GM21360 (cell line): ENCODE measurements around the gene TJAP1.
"Not testable (repeated sequence)": the region's sequence is repeated elsewhere in the genome, so short reads cannot be mapped to it uniquely, and the experiment has no call there.

ENCODE experiments used
- ATAC-seq: cut with Tn5 transposase; IDR thresholded peaks from one replicate; pipeline ENCODE4 v1.9.1; 2021; ENCODE audit warnings: mild to moderate bottlenecking, moderate library complexity; ENCODE audit not compliant: unreplicated experiment

Gene TJAP1

DNA sequence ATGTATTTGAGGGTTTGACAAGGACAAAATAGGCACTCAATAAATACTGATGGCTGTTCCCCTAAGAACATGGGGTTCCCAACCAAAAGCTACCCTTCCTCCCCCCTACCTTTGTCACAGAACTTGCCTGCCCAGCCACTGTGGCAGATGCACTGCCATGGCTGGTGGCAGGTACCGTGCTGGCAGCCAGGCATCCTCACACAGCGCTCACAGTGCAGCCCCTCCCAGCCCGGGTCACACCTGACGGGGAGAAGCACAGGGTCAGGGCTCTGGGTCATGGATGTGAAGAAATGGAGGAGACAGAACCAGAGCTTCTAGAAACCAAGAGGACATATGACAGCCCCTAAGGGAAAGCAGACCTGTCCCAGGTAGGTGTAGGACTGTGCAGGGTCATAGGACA, 24.5 kb upstream of the TJAP1 start:
- no peak for ATAC-seq

DNA sequence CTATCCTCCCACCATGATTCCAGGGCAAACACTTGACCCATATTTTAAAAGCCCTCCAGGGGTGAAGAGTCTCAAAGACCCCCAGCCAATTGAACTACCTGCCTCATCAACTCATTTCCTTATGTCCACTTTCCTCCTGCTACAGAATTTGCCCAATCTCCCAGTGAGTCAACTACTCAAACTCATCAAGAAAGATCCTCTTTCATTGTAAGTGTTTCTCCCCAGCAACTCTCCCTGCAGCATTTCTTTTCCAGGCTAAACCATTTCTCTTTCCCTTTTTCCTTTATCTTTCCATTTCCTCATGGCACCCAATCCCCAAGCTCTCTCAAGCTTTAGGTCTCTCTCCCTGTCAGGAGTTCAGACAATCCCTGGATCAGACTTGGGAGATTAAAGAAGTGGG, 23.5 kb upstream of the TJAP1 start:
- no peak for ATAC-seq

GRCh38 chr6:43454290-43454695, 23.1 kb upstream of the TJAP1 start:
- ATAC-seq = no peak

- ATAC-seq = no peak
Observed at GRCh38 chr6:43454696-43455530, 22.5 kb upstream of the TJAP1 start.

DNA sequence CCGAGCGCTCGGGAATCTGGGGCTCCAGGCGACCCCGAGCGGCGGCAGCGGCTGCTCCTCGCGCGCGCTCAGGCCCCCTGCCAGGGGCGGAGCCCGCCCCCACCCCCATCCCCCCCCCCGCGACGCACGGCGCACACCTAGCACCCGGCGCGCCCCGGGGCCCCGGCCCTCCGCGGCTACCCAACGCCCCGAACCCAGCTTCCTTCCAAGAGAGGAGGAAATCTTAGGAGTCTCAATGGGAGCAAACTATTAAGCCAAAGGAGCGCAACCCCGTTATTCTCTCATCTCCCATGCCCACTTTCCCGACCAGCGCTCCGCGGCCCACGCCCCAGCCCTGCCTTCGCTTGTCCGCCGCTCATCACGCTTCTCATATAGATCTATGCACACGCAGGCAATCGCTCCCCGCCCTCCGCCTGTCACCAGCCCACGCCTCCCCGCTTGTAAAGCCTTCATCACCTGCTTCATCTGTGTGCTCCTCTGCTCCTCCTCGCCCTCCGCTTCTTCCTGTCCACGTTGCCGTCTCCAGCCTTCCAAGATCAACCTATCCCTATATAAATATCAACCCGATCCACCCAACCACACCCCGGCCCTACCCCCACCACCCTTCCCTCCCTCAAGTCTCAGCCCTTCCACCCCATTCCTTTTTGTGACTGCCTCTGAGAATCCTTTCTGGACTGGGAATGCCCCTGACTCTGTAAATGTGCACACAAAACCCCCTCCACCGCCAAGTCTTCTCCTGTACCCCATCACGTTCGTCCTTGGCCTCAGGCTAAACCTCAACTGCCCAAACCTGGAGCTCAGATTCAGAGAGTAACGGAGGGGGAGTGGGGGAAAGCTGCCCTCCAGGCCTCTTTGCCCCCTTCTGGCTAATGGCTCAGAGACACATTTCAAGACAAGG, 21.6 kb upstream of the TJAP1 start, which contains the start of gene DLK2:
Gene DLK2, minus strand, starts transcription at position 18 of the 898 bp plus-strand sequence. CDS start 723 bp downstream, outside the sequence.
- no peak for ATAC-seq

DNA sequence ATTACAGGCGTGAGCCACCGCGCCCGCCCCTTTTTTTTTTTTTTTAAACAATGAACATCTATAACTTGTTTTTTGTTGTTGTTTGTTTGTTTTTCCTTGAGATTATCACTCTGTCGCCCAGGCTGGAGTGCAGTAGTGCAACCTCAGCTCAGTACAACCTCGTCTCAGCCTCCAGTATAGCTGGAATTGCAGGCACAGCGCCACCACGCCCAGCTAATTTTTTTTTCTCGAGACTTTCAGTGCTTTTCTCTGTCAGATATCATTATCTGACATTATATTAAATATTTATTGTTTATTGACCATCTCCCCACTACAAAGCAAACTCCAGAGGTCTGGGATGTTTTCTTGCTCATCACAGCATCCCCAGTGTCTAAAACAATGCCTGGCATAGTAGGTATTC, 19.7 kb upstream of the TJAP1 start:
- ATAC-seq = no peak

DNA sequence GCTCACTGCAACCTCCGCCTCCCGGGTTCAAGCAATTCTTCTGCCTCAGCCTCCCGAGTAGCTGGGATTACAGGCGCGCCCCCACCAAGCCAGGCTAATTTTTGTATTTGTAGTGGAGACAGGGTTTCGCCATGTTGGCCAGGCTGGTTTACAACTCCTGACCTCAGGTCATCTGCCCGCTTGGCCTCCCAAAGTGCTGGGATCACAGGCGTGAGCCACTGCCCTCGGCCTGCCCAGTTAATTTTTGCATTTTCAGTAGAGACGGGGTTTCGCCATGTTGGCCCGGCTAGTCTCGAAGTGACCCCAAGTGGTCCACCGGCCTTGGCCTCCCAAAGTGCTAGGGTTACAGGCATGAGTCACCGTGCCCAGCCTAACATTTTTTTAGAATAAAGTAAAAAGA, 19.2 kb upstream of the TJAP1 start:
- ATAC-seq = not testable (repeated sequence)

- ATAC-seq = no peak
Observed at GRCh38 chr6:43459535-43459934, 17.8 kb upstream of the TJAP1 start.

DNA sequence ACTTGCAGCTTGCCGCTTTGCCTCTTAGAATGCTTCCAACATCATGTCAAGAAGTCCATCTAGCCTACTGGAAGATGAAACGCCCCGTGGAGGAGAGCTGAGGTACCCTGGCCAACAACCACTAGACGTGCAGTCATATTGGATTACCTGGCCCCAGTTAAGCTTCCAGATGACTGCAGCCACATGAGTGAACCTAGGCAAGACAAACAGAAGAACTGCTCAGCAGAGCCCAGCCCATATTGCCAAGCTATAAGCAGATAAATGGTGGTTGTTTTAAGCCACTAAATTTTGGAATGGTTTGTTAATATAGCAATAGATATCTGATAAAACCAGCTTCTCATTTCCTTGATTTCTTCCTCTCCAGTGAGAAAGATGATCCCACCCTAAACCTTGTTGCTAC, 17.3 kb upstream of the TJAP1 start:
- no peak for ATAC-seq

- ATAC-seq = no peak
Observed at GRCh38 chr6:43461936-43462335, 15.4 kb upstream of the TJAP1 start.

GRCh38 chr6:43464337-43464736, 13.0 kb upstream of the TJAP1 start:
- ATAC-seq = no peak

GRCh38 chr6:43465948-43466347, 11.4 kb upstream of the TJAP1 start:
- ATAC-seq = no peak

DNA sequence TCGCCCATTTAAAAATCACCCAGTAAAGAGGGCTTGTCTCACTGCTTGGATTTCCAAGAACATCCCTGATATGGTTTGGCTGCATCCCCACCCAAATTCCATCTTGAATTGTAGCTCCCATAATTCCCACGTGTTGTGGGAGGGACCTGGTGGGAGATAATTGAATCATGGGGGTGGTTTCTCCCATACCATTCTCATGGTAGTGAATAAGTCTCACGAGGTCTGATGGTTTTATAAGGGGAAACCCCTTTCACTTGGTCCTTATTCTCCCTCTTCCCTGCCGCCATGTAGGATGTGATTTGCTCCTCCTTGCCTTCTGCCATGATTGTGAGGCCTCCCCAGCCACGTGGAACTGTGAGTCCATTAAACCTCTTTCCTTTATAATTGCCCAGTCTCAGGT, 10.1 kb upstream of the TJAP1 start:
- not testable (repeated sequence) for ATAC-seq

- no peak for ATAC-seq
Observed at GRCh38 chr6:43467752-43468151, 9.6 kb upstream of the TJAP1 start.

GRCh38 chr6:43468240-43468639, 9.1 kb upstream of the TJAP1 start:
- no peak for ATAC-seq

DNA sequence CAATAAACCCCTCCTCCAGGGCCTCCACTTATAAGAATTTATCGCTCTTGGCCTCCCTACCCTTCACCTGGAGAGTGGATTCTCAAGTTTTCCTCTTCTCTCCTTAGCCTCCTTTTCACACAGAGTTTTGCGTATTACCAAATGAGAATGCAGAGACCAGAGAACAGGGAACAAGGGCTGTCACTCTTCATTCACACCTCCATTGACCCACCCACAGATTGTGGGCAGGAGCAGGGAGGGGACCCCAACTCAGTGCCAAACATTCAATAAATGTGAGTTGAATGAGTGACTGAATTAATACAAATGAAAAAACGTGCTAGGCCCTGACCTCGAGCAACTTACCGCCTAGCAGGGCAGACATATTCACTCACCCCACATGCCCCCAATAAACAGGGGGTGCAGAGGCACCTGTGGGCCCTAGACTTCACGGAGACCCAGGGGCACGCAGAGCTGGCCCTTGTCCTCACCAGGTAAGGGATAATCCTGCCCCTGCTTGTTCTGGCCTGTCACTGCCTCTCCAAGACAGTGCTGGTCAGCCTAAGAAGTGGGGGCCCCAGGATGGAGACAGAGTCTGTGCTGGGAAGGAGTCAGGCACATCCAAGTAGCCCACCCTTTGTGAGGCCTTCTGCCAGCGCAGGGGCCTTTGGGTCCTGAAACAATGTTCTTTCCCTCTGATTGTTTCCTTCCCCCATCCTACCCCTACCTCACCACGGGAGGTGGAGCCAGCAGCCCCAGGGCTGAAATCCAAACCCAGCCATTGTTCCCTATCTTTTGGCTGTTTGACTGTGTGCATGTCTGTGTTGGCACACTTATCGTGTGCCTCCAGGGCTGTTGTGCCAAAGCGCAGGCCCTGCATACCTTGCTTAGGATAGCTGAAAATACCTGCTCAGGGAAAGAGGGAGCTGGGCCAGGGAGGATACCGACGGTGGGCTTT, 8.4 kb upstream of the TJAP1 start:
- no peak for ATAC-seq

DNA sequence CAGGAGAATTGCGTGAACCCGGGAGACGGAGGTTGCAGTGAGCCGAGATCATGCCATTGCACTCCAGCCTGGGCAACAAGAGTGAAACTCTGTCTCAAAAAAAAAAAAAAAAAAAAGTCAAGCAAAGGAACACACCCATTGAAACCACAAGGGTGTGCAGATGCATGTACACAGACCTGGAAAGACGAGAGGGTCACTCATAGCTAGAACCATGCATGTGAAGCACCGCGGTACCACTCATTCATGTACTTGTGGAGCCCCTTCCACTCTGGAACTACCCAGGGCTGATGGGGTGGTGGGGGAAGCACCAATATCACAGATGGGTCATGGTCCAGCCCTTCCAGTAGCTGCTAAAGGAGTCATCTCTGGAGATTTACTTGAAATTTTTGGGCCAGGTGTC, 7.4 kb upstream of the TJAP1 start:
- no peak for ATAC-seq

DNA sequence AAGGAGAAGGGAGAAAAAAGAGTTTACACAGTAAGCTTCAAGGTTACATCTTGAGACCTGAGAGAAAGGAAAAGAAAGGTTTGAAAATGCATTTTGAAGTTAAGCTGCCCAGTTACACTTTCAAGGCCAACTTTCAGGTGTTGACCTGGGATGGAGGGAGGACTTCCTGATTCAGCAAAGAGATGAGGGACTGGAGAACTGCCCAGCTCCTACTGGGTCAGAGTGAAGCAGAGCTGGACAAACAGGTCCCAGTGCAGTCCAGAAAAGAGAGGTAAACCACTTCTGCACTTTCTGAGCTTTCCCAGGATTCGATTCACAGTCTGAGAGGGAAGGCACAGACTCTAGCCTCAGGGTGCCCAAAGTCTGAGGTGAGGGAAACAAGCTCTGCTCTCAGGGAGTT, 6.0 kb upstream of the TJAP1 start:
- ATAC-seq = no peak

DNA sequence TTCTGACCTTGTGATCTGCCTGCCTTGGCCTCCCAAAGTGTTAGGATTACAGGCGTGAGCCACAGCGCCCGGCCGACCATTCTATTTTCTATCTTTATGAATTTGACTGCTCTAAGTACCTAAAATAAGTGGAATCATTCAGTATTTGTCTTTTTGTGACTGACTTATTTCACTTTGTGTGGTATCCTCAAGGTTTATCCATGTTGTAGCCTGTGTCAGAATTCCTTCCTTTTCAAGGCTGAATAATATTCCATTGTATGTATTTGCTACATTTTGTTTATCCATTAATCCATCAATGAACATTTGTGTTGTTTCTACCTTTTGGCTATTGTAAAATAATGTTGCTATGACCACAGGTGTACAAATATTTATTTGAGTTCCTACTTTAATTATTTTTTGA, 4.9 kb upstream of the TJAP1 start:
- ATAC-seq = no peak

GRCh38 chr6:43475516-43475915, 1.9 kb upstream of the TJAP1 start:
- no peak for ATAC-seq

DNA sequence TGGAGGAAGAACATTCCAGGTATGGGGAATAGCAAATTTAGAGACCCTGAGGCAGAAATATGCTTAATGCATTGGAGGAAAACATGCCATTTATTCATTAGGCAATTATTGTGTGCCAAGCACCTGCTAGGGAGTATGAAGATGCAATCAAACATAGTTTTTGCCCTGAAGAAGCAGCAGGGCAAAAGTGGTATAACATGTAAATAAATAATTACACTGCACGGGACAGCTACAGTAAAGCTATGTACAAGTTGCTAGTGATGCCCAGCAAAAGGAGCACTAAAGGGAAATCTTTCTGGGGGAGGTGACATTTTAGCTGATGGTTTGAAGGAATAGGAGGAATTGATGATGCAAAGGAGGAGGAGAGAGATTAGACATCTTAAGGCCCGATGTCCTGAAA, 624 bp upstream of the TJAP1 start:
- no peak for ATAC-seq
